OCI-LY1 (cell line): ENCODE data around the gene PLXNA3.

Experiments used
- H2AFZ ChIP-seq: fragments of 200-600 bp; sonication (generic), shearing (Covaris generic); 2 replicates; pipeline ENCODE4 v1.6.0; 2014; ENCODE audit warnings: antibody characterized with exemption, mild to moderate bottlenecking, low read length
- H3F3A ChIP-seq: fragments of 200-600 bp; sonication (generic), shearing (Covaris generic); 2 replicates; pipeline ENCODE4 v1.6.0; 2014; ENCODE audit warnings: mild to moderate bottlenecking, antibody characterized with exemption, low read length, moderate library complexity; ENCODE audit not compliant: insufficient read depth
- H3K27ac ChIP-seq: fragments of 200-600 bp; sonication (generic); 2 replicates; pipeline ENCODE4 v1.5.1; 2014; ENCODE audit warnings: low read length, mixed run types, mild to moderate bottlenecking, low read depth; ENCODE audit not compliant: poor library complexity, severe bottlenecking
- H3K27me3 ChIP-seq: fragments of 200-600 bp; sonication (generic); 2 replicates; pipeline ENCODE4 v1.6.0; 2014; ENCODE audit warnings: antibody characterized with exemption, mild to moderate bottlenecking, low read length, moderate library complexity; ENCODE audit not compliant: insufficient read depth
- H3K36me3 ChIP-seq: fragments of 200-600 bp; sonication (generic); 2 replicates; pipeline ENCODE4 v1.6.1; 2014; ENCODE audit warnings: mild to moderate bottlenecking, antibody characterized with exemption, low read length, moderate library complexity, mixed read lengths; ENCODE audit not compliant: insufficient read depth
- H3K4me1 ChIP-seq: fragments of 200-600 bp; sonication (generic); 2 replicates; pipeline ENCODE4 v1.5.1; 2014; ENCODE audit warnings: mild to moderate bottlenecking, low read length, moderate library complexity; ENCODE audit not compliant: insufficient read depth, severe bottlenecking
- H3K4me2 ChIP-seq: fragments of 200-600 bp; sonication (generic), shearing (Covaris generic); 2 replicates; pipeline ENCODE4 v1.6.1; 2014; ENCODE audit warnings: low read length
- H3K4me3 ChIP-seq: fragments of 200-600 bp; sonication (generic); 2 replicates; pipeline ENCODE4 v1.5.1; 2014; ENCODE audit warnings: low read length, low read depth, mild to moderate bottlenecking, mixed read lengths; ENCODE audit not compliant: poor library complexity, severe bottlenecking
- H3K79me2 ChIP-seq: fragments of 200-600 bp; shearing (Covaris generic); 2 replicates; pipeline ENCODE4 v1.6.1; 2016; ENCODE audit warnings: mixed run types, low read length, mixed read lengths; ENCODE audit not compliant: insufficient read depth
- H3K9ac ChIP-seq: fragments of 200-600 bp; sonication (generic), shearing (Covaris generic); 2 replicates; pipeline ENCODE4 v1.6.1; 2014; ENCODE audit warnings: mild to moderate bottlenecking, low read length, mixed read lengths
- H3K9me2 ChIP-seq: fragments of 200-600 bp; sonication (generic), shearing (Covaris generic); 2 replicates; pipeline ENCODE4 v1.6.1; 2014; ENCODE audit warnings: low read depth, mild to moderate bottlenecking, low read length, mixed read lengths
- H3K9me3 ChIP-seq: fragments of 200-600 bp; shearing (Covaris generic); 2 replicates; pipeline ENCODE4 v1.6.1; 2014; ENCODE audit warnings: low read length, mixed read lengths
- H4K20me1 ChIP-seq: fragments of 200-600 bp; sonication (generic), shearing (Covaris generic); 2 replicates; pipeline ENCODE4 v1.6.0; 2016; ENCODE audit warnings: mild to moderate bottlenecking, low read length; ENCODE audit not compliant: insufficient read depth
- CTCF ChIP-seq: fragments of 200-600 bp; sonication (generic), shearing (Covaris generic); IDR thresholded peaks from 2 replicates; pipeline ENCODE4 v1.5.1; 2017; ENCODE audit warnings: mild to moderate bottlenecking, antibody characterized with exemption, low read length, moderate library complexity, mixed read lengths
- EZH2 ChIP-seq: fragments of 200-600 bp; sonication (generic), shearing (Covaris generic); IDR thresholded peaks from 2 replicates; pipeline ENCODE4 v1.8.0; 2017; ENCODE audit warnings: borderline replicate concordance, mixed run types, mild to moderate bottlenecking, antibody characterized with exemption, low read length, moderate library complexity, mixed read lengths

The PLXNA3 gene

GRCh38 chrX:154502098-154502497 lies 44.0 kb downstream of the PLXNA3 start:
- Histone ChIP-seq H3K9me3 (no peaks in the 10 kb centered on the region), H3K4me3 (no peak overlapping the region), H4K20me1 (no peaks in the 10 kb centered on the region), H3K9ac (no peak overlapping the region), H2AFZ (no peak overlapping the region), H3K27ac (no peak overlapping the region), H3K4me1 (peaks cover 7% of the 10 kb centered on the region), H3K79me2 (no peaks in the 10 kb centered on the region), H3K27me3 (no peaks in the 10 kb centered on the region), H3K4me2 (no peak overlapping the region), H3F3A (no peaks in the 10 kb centered on the region), H3K36me3 (peaks cover 6% of the 10 kb centered on the region; the same call in 1 of the 2 replicates), H3K9me2 (no peaks in the 10 kb centered on the region)
- TF ChIP-seq EZH2 (no peak), CTCF (no peak)

GRCh38 chrX:154502989-154503388 lies 44.9 kb downstream of the PLXNA3 start:
- Histone ChIP-seq H3K27me3 (no peaks in the 10 kb centered on the region), H4K20me1 (no peaks in the 10 kb centered on the region), H3K9me2 (no peaks in the 10 kb centered on the region), H3K4me1 (peaks cover under 1% of the 10 kb centered on the region), H3K4me2 (no peak overlapping the region; the same call in 1 of the 2 replicates), H3F3A (no peaks in the 10 kb centered on the region), H3K9me3 (no peaks in the 10 kb centered on the region), H2AFZ (no peak overlapping the region), H3K9ac (no peak overlapping the region), H3K36me3 (peaks cover 6% of the 10 kb centered on the region; the same call in 1 of the 2 replicates), H3K27ac (no peak overlapping the region), H3K79me2 (no peaks in the 10 kb centered on the region), H3K4me3 (no peak overlapping the region)
- no peak for TF ChIP-seq CTCF
- TF ChIP-seq EZH2 = no peak

- H2AFZ ChIP-seq = no peak overlapping the region
- no peak overlapping the region for H3K4me2 ChIP-seq
- no peak overlapping the region for H3K4me3 ChIP-seq
- TF ChIP-seq EZH2 = no peak
- no peak for TF ChIP-seq CTCF
- H3K27me3 ChIP-seq = no peaks in the 10 kb centered on the region
- H3K4me1 ChIP-seq = no peaks in the 10 kb centered on the region
- no peaks in the 10 kb centered on the region for H3K9me3 ChIP-seq
- H3K36me3 ChIP-seq = peaks cover 20% of the 10 kb centered on the region
- H4K20me1 ChIP-seq = no peaks in the 10 kb centered on the region
- no peaks in the 10 kb centered on the region for H3F3A ChIP-seq
- no peak overlapping the region for H3K27ac ChIP-seq
- H3K9me2 ChIP-seq = no peaks in the 10 kb centered on the region
- no peak overlapping the region for H3K9ac ChIP-seq
- no peaks in the 10 kb centered on the region for H3K79me2 ChIP-seq
Observed at GRCh38 chrX:154505734-154506133, 47.7 kb downstream of the PLXNA3 start.
